ENCODE measurements around the gene ZNF853.

ZNF853 gene

DNA sequence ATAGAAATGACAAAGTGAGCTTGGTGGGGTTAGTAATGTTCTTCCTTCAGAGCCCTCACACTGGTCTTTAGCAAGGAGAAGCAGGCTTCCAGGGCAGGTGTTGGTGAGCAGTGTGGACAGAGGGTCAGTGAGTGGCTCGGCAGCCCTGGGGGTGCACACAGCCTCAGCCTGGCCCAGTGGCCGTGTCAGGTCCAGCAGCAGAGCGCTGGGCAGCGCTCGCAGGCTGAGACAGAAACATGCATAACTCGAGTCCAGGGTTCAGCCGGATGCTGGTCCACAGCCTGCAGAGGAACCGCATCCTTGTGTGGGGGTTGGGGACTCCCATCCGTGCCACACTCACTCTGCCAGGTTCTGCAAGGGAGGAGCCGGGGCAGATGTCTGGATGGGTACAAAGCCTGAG, 11.0 kb upstream of the ZNF853 start:
- no peaks in the 10 kb centered on the region for H3K4me1 ChIP-seq
- no peaks in the 10 kb centered on the region for H3K27me3 ChIP-seq
- intact Hi-C loops (cut with DNase I; ENCODE audit: low total_unique reads), result no loop called here
- no peak for DNase-seq
- H3K36me3 ChIP-seq, result peaks cover 49 to 99% (median 74%) of the 10 kb centered on the region in 3 donors
- H3K9me3 ChIP-seq, result no peaks in the 10 kb centered on the region
- H3K4me3 ChIP-seq, result no peak overlapping the region
- TF ChIP-seq, protein P1, sequence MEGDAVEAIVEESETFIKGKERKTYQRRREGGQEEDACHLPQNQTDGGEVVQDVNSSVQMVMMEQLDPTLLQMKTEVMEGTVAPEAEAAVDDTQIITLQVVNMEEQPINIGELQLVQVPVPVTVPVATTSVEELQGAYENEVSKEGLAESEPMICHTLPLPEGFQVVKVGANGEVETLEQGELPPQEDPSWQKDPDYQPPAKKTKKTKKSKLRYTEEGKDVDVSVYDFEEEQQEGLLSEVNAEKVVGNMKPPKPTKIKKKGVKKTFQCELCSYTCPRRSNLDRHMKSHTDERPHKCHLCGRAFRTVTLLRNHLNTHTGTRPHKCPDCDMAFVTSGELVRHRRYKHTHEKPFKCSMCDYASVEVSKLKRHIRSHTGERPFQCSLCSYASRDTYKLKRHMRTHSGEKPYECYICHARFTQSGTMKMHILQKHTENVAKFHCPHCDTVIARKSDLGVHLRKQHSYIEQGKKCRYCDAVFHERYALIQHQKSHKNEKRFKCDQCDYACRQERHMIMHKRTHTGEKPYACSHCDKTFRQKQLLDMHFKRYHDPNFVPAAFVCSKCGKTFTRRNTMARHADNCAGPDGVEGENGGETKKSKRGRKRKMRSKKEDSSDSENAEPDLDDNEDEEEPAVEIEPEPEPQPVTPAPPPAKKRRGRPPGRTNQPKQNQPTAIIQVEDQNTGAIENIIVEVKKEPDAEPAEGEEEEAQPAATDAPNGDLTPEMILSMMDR (IDR thresholded peaks at IDR 0.05), result no peak
- no peak overlapping the region for H3K27ac ChIP-seq

DNA sequence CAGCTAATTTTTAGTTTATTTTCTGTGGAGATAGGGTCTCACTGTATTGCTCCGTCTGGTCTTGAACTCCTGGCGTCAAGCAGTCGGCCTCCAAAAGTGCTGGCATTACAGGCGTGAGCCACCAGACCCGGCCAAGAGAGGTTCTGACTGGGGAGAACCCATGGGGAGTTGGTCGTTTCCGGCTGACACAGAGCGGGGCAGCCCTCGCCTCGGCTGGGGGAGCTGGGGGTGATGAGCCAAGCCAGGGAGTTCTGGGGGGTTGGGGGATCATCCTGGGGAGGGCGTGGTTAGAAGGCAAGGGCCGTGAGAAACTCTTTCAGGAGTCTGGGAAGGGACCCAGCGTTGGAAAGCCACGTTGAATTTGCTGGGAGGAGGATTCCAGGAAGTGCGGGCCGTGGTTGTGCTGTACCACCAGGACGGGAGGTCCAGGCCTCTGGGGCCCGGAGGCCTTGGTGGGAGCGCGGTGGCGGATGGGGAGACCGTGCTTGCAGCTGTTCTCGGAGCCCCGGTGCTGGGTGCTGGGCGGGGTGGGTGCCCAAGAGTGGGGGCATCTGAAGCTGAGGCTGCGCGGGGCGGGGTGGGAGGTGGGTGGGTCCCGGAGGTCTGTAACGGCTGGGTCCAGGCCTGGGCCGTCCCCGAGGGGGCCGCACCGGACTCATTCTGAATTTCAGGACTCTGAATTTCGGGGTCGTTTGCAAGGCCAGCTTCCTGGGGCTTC, 8.4 kb upstream of the ZNF853 start:
- no peak overlapping the region for H3K27ac ChIP-seq
- TF ChIP-seq, protein P1 (IDR thresholded peaks at IDR 0.05), result no peak
- intact Hi-C loops (cut with DNase I; ENCODE audit: low total_unique reads), result no loop called here
- no peak for DNase-seq
- H3K9me3 ChIP-seq, result no peaks in the 10 kb centered on the region
- H3K36me3 ChIP-seq, result peaks cover 24 to 86% (median 48%) of the 10 kb centered on the region in 3 donors
- H3K4me3 ChIP-seq, result no peak overlapping the region
- no peaks in the 10 kb centered on the region for H3K4me1 ChIP-seq
- no peaks in the 10 kb centered on the region for H3K27me3 ChIP-seq

DNA sequence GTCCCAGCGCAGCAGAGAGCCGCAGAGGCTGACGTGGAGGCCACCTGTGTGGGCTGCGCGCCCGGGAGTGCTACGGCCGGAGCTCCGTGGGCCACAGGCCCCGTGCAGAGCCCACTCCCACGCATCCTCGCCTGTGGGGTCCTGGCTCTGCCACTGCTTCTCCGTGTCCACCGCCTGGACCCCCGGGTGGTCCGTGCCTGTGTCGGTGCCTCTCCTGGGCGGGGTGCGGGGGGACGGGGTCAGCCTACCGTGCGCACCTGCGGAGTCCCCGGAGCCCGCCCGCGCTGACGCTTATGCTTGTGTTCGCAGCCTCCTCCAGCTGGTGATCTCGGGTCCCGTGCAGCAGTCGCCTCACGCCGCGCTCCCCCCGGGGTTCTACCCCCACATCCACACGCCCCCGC, 7.8 kb upstream of the ZNF853 start:
- no peak overlapping the region for H3K27ac ChIP-seq
- H3K4me1 ChIP-seq, result no peaks in the 10 kb centered on the region
- H3K36me3 ChIP-seq, result peaks cover 23 to 80% (median 42%) of the 10 kb centered on the region in 3 donors
- intact Hi-C loops (cut with DNase I; ENCODE audit: low total_unique reads), result no loop called here
- H3K9me3 ChIP-seq, result no peaks in the 10 kb centered on the region
- H3K27me3 ChIP-seq, result no peaks in the 10 kb centered on the region
- no peak for DNase-seq
- TF ChIP-seq, protein P1 (IDR thresholded peaks at IDR 0.05), result no peak
- H3K4me3 ChIP-seq, result no peak overlapping the region

DNA sequence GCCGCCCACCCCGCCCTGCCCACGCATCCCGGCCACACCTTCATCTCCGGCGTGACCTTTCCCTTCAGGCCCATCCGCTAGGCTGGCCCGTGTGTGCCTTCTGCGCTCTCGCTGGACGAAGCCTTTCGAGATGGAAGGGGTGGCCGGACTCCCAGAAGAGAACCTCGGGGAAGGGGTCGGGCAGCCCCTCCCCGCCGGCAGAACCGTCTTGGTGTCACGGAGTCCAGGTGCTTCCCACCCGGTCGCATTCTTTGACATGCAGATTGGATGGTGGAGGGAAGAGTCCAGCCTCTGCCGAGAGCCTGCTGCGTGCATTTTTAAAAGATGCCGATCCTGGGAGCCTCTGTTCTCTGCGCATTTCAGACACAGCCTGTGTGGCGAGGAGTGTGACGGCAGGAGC, 7.3 kb upstream of the ZNF853 start:
- Histone ChIP-seq H3K9me3 (no peaks in the 10 kb centered on the region), H3K27me3 (no peaks in the 10 kb centered on the region), H3K4me3 (no peak overlapping the region), H3K4me1 (no peaks in the 10 kb centered on the region), H3K27ac (no peak overlapping the region), H3K36me3 (peaks cover 23 to 75% (median 37%) of the 10 kb centered on the region in 3 donors)
- no peak for DNase-seq
- TF ChIP-seq, protein P1 (IDR thresholded peaks at IDR 0.05), result no peak
- intact Hi-C loops (cut with DNase I; ENCODE audit: low total_unique reads), result no loop called here

DNA sequence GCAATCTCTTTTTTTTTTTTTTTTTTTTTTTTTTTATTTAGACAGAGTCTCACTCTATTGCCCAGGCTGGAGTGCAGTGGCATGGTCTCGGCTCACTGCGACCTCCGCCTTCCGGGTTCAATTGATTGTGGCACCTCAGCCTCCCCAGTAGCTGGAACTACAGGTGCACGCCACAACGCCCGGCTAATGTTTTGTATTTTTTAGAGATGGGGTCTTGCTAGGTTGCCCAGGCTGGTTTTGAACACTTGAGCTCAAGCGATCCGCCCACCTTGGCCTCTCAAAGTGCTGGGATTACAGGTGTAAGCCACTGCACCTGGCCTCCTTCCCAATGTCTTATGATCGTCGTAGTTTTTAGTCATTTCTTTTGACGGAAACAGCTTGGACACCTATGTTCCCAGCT, 6.6 kb upstream of the ZNF853 start:
- H3K36me3 ChIP-seq, result peaks cover 21 to 68% (median 30%) of the 10 kb centered on the region in 3 donors
- intact Hi-C loops (cut with DNase I; ENCODE audit: low total_unique reads), result no loop called here

More for the DNA sequence above, 6.6 kb upstream of the ZNF853 start:
- no peak for DNase-seq
- no peak overlapping the region for H3K4me3 ChIP-seq
- no peaks in the 10 kb centered on the region for H3K9me3 ChIP-seq
- no peaks in the 10 kb centered on the region for H3K27me3 ChIP-seq
- TF ChIP-seq, protein P1 (IDR thresholded peaks at IDR 0.05), result no peak
- no peak overlapping the region for H3K27ac ChIP-seq
- H3K4me1 ChIP-seq, result no peaks in the 10 kb centered on the region

Measured in tibial artery (tissue), 4 donors.